ENCODE results near the gene HIP1. TPM values are rescaled to one million over a fixed set of nuclear protein-coding genes. Genes with fewer than 3 reads are reported as not detected.
"Not testable (repeated sequence)": the region's sequence is repeated elsewhere in the genome, so short reads cannot be mapped to it uniquely, and the experiment has no call there.

HIP1 gene
- total and polyA plus RNA-seq, 2 of the 13 experiments (the other 11 are each of a cell fraction or from before 2014, with no cell fraction given), result 4.5 to 6.2 TPM

DNA sequence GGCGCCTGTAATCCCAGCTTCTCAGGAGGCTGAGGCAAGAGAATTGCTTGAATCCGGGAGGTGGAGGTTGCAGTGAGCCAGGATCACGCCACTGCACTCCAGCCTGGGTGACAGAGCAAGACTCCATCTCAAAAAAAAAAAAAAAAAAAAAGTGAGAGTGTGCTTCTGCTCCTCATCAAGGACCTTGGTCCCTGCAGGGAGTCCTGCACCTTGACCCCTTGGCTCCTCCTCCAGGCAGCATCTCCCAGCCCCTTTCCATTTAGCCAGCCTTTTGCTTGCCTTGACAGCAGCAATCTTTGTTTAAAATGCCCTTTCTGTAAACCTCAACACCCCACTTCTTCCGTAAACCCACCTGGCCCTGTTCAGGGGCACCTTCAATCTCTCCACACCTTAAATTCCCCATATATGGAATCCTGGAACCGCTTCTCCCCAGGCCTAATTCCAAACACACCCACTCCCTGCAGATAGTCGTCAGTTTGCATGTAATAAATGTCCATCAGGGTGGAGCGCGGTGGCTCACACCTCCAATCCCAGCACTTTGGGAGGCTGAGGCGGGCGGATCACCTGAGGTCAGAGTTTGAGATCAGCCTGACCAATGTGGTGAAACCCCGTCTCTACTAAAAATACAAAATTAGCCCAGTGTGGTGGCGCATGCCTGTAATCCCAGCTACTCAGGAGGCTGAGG, 145.1 kb downstream of the HIP1 start:
- WGBS (ENCODE audit: low lambda C conversion rate), result 58% methylated on average over 12 of the region's 12 CpGs
- H3K4me3 ChIP-seq (replicated peaks in 1 of 3; ENCODE audit: insufficient read depth in 1 of 3, low read depth in 2 of 3, low read length in 3 of 3); in situ Hi-C loops (cut with HindIII; ENCODE audit: extremely low pct_ligation_motif_present, low pct_unique_long_range_greater_than_20kb); CTCF ChIA-PET (ENCODE audit: low intra/inter-chr PET ratio, low total read pairs); H3K36me3 ChIP-seq (replicated peaks in 1 of 2; ENCODE audit: control insufficient read depth in 1 of 2, insufficient read depth in 2 of 2, low read length in 2 of 2); POLR2A ChIA-PET; H2AFZ ChIP-seq (ENCODE audit: low read length); H3K79me2 ChIP-seq (ENCODE audit: insufficient read depth, low read length); intact Hi-C loops (cut with micrococcal nuclease; ENCODE audit: unreplicated experiment); H3K9ac ChIP-seq (ENCODE audit: insufficient read depth, low read depth, low read length); H3K27me3 ChIP-seq (ENCODE audit: control insufficient read depth in 1 of 2, insufficient read depth in 2 of 2, low read length in 2 of 2); DNase-seq (ENCODE audit: low spot score); H3K9me3 ChIP-seq (ENCODE audit: low read length); BruUV-seq (replicated peaks); H4K20me1 ChIP-seq (ENCODE audit: insufficient read depth, low read length); TF ChIP-seq HNF4G (CRISPR knock-in tag; IDR thresholded peaks at IDR 0.05; ENCODE audit: borderline replicate concordance, low read depth): not testable (repeated sequence)
- FAIRE-seq (peak; percentile 21), ATAC-seq (peak; percentile 78)
- peaks cover 19% of the 10 kb centered on the region for H3K4me1 ChIP-seq (ENCODE audit: insufficient read depth, low read length)
- H3K27ac ChIP-seq (ENCODE audit: extremely low read length, insufficient read depth, low read length), result peak overlapping the region; percentile 17
- H3K4me2 ChIP-seq (ENCODE audit: low read depth, low read length), result peak overlapping the region; percentile 44
- TF ChIP-seq, protein P1, sequence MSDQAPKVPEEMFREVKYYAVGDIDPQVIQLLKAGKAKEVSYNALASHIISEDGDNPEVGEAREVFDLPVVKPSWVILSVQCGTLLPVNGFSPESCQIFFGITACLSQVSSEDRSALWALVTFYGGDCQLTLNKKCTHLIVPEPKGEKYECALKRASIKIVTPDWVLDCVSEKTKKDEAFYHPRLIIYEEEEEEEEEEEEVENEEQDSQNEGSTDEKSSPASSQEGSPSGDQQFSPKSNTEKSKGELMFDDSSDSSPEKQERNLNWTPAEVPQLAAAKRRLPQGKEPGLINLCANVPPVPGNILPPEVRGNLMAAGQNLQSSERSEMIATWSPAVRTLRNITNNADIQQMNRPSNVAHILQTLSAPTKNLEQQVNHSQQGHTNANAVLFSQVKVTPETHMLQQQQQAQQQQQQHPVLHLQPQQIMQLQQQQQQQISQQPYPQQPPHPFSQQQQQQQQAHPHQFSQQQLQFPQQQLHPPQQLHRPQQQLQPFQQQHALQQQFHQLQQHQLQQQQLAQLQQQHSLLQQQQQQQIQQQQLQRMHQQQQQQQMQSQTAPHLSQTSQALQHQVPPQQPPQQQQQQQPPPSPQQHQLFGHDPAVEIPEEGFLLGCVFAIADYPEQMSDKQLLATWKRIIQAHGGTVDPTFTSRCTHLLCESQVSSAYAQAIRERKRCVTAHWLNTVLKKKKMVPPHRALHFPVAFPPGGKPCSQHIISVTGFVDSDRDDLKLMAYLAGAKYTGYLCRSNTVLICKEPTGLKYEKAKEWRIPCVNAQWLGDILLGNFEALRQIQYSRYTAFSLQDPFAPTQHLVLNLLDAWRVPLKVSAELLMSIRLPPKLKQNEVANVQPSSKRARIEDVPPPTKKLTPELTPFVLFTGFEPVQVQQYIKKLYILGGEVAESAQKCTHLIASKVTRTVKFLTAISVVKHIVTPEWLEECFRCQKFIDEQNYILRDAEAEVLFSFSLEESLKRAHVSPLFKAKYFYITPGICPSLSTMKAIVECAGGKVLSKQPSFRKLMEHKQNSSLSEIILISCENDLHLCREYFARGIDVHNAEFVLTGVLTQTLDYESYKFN (CRISPR knock-in tag; conservative IDR thresholded peaks at IDR 0.05), result 0 out of 2 replicates have a peak, but pooled peaks have one; percentile 33
- TF ChIP-seq, protein P2, sequence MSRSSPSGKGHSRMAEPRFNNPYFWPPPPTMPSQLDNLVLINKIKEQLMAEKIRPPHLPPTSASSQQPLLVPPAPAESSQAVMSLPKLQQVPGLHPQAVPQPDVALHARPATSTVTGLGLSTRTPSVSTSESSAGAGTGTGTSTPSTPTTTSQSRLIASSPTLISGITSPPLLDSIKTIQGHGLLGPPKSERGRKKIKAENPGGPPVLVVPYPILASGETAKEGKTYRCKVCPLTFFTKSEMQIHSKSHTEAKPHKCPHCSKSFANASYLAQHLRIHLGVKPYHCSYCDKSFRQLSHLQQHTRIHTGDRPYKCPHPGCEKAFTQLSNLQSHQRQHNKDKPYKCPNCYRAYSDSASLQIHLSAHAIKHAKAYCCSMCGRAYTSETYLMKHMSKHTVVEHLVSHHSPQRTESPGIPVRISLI (CRISPR knock-in tag; IDR thresholded peaks at IDR 0.05; ENCODE audit: borderline replicate concordance), result peak; percentile 86
- TF ChIP-seq HNF4G (IDR thresholded peaks at IDR 0.05; ENCODE audit: borderline replicate concordance, low read depth, low read length) (peak; percentile 36; the same call in 1 of the 2 replicates), HNF4A (CRISPR knock-in tag; IDR thresholded peaks at IDR 0.05) (peak; percentile 72)

All from HepG2 (cell line).